ENCODE data around the gene MRPS34. TPM values are rescaled to one million over a fixed set of nuclear protein-coding genes. Genes with fewer than 3 reads are reported as not detected.

MRPS34 gene
- total RNA-seq, 2 donors from 2014 or later = 97.4 to 125 TPM

DNA sequence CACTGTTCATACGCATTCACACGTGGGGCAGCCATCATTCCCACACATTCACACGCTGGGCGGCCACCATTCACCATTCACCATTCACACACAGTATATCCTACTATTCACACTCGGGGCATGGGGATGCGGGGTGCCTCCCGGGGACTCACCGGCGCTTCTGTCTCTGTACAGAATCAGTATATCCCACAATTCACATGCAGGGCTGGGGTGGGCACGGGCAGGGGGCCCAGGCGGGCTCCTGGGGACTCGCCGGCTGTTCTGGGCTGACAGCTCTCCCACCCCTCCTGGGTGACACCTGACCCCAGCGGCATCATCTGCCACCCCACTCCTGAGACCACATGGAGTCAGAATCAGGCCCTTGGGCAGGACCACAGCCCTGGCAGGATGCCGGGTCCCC is 11.2 kb downstream of the MRPS34 start:
- 91% methylated on average over 15 of the region's 15 CpGs for WGBS
- DNase-seq (ENCODE audit: low spot score) = no peak
- Histone ChIP-seq H3K36me3 (peaks cover 2 to 23% of the 10 kb centered on the region in 2 donors), H3K9me3 (no peaks in the 10 kb centered on the region), H3K27ac (no peak overlapping the region), H3K4me3 (no peak overlapping the region), H3K27me3 (replicated peaks; ENCODE audit: insufficient read depth) (no peaks in the 10 kb centered on the region), H3K4me1 (replicated peaks) (no peaks in the 10 kb centered on the region)
- TF ChIP-seq POLR2AphosphoS5 (IDR thresholded peaks at IDR 0.05) = no peak
- no peak for TF ChIP-seq POLR2A (IDR thresholded peaks at IDR 0.05)
- TF ChIP-seq, protein P1, sequence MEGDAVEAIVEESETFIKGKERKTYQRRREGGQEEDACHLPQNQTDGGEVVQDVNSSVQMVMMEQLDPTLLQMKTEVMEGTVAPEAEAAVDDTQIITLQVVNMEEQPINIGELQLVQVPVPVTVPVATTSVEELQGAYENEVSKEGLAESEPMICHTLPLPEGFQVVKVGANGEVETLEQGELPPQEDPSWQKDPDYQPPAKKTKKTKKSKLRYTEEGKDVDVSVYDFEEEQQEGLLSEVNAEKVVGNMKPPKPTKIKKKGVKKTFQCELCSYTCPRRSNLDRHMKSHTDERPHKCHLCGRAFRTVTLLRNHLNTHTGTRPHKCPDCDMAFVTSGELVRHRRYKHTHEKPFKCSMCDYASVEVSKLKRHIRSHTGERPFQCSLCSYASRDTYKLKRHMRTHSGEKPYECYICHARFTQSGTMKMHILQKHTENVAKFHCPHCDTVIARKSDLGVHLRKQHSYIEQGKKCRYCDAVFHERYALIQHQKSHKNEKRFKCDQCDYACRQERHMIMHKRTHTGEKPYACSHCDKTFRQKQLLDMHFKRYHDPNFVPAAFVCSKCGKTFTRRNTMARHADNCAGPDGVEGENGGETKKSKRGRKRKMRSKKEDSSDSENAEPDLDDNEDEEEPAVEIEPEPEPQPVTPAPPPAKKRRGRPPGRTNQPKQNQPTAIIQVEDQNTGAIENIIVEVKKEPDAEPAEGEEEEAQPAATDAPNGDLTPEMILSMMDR (IDR thresholded peaks at IDR 0.05) = no peak
- intact Hi-C loops (cut with DNase I) = loop anchor here (10.0 kb wide), 1 partner anchor 547 kb away; no protein-coding TSS in a partner anchor

DNA sequence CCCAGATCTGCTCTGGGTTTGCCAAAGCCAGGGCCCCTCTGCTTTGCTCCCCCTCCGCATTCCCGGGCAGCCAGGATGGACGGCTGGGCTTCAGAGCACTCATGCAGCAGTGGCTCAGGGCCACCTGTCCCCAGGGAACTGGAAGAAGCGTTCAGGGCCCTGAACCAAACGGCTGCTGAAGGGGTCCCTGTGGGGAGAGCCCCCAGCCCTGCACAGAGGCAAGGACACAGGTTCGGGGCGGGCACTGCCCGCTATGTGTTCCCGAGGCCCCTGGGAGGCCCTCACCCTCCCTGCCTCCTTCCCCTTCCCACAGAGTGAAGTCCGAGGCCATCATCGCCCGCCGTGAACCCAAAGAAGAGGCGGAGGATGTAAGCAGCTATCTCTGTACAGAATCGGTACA is 12.0 kb downstream of the MRPS34 start:
- no peak for TF ChIP-seq POLR2A (IDR thresholded peaks at IDR 0.05)
- no peaks in the 10 kb centered on the region for H3K4me1 ChIP-seq (replicated peaks)
- WGBS = 91% methylated on average over 12 of the region's 15 CpGs
- H3K4me3 ChIP-seq = no peak overlapping the region
- no peaks in the 10 kb centered on the region for H3K27me3 ChIP-seq (replicated peaks; ENCODE audit: insufficient read depth)
- H3K27ac ChIP-seq = no peak overlapping the region
- no peak for DNase-seq (ENCODE audit: low spot score)
- intact Hi-C loops (cut with DNase I) = loop anchor here (10.0 kb wide), 1 partner anchor 546 kb away; no protein-coding TSS in a partner anchor
- H3K36me3 ChIP-seq = peaks cover 2 to 23% of the 10 kb centered on the region in 2 donors
- H3K9me3 ChIP-seq = no peaks in the 10 kb centered on the region

DNA sequence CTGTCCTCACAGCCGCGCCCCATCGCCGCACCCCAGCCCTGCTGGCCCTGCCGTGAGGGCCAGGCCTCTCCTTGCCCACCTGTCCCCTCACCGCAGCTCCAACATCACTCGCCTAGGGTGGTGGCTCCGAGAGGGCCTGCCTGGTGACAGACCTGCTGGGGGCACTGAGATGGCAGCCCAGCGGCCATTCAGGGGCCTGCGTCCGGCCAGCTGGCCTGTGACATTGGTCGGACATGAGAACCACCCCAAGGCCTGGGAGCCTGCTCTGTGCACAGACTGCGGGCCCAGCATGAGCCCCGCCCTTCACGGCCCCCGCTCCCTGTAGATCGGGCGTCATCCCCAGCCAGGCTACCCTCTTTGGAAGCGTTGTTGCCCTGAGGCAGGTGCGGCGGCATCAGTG is 13.4 kb downstream of the MRPS34 start:
- Histone ChIP-seq H3K36me3 (peaks cover 7 to 23% of the 10 kb centered on the region in 2 donors), H3K27me3 (replicated peaks; ENCODE audit: insufficient read depth) (no peaks in the 10 kb centered on the region)
- no peak for DNase-seq (ENCODE audit: low spot score)

DNA sequence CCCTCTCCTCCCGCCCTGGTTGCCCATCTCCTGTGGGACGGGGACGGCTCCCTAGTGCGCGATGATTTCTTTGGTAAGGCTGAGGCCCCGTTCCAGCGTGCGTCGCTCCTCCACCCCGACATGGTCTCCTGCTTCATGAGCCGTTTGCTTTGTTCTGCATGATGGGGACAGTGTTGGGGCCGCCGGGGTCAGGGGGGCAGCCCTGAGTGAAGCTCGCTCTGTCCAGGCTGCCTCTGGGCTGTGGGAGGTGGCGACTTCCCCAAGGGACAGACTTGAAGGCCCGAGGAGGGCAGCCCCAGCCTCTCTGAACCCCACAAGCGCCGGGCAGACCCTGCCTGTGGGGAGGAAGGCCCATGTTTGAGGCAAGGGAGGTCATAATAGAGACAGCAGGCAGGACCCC is 14.0 kb downstream of the MRPS34 start:
- H3K4me1 ChIP-seq (replicated peaks) = no peaks in the 10 kb centered on the region
- H3K27ac ChIP-seq = no peak overlapping the region
- intact Hi-C loops (cut with DNase I) = no loop called here
- no peaks in the 10 kb centered on the region for H3K9me3 ChIP-seq
- TF ChIP-seq, protein P1 (IDR thresholded peaks at IDR 0.05) = no peak
- TF ChIP-seq POLR2AphosphoS5 (IDR thresholded peaks at IDR 0.05) (no peak), POLR2A (IDR thresholded peaks at IDR 0.05) (no peak)
- 94% methylated on average over 16 of the region's 18 CpGs for whole genome bisulfite sequencing
- no peak overlapping the region for H3K4me3 ChIP-seq
- no peak for DNase-seq (ENCODE audit: low spot score)
- H3K36me3 ChIP-seq = peaks cover 7 to 23% of the 10 kb centered on the region in 2 donors
- no peaks in the 10 kb centered on the region for H3K27me3 ChIP-seq (replicated peaks; ENCODE audit: insufficient read depth)

More for the DNA sequence above, 13.4 kb downstream of the MRPS34 start:
- TF ChIP-seq, protein P1 (IDR thresholded peaks at IDR 0.05) = no peak
- TF ChIP-seq POLR2AphosphoS5 (IDR thresholded peaks at IDR 0.05) (no peak), POLR2A (IDR thresholded peaks at IDR 0.05) (no peak)
- intact Hi-C loops (cut with DNase I) = no loop called here
- H3K4me1 ChIP-seq (replicated peaks) = no peaks in the 10 kb centered on the region
- no peaks in the 10 kb centered on the region for H3K9me3 ChIP-seq
- 94% methylated on average over 21 of the region's 21 CpGs for WGBS
- no peak overlapping the region for H3K27ac ChIP-seq
- H3K4me3 ChIP-seq = no peak overlapping the region

DNA sequence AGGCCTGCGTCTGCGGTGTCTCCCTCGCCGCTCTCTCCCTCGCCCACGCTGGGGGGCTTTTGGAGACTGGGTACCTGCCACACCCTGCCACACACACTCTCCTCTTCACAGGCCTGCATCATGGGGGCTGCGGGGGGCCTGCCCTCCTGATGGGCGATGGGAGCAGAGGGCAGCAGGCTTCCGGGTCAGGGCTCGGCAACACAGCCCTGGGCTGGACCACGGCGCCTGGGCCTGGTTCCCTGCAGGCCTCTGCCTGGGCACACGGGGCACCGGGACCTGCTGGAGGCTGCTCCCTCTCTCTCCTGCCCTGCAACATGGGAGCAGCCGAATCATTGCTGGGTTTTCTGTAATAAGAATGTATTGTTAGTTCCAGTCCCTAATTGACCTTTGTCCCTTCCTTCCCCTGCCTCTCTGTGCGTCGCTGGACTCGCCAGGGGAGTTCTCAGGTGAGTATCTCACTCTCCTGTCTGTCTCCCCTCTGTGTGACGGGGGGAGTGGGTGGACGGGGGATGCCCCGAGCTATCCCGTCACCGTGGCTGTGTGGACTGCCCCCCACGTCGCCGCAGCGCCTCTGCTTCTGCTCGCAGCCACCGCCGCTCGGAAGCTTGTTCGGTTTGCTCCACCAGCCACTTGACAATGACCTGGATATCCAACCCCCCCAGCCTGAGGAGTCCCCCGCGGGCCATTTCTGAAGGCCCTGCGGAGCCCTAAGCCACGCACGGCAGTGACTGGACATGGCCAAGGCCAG is 15.0 kb downstream of the MRPS34 start:
- TF ChIP-seq, protein P1 (IDR thresholded peaks at IDR 0.05) = no peak
- TF ChIP-seq POLR2AphosphoS5 (IDR thresholded peaks at IDR 0.05) (no peak), POLR2A (IDR thresholded peaks at IDR 0.05) (no peak)
- intact Hi-C loops (cut with DNase I) = no loop called here
- Histone ChIP-seq H3K27ac (no peak overlapping the region), H3K4me1 (replicated peaks) (no peaks in the 10 kb centered on the region), H3K27me3 (replicated peaks; ENCODE audit: insufficient read depth) (no peaks in the 10 kb centered on the region), H3K36me3 (peaks cover 7 to 18% of the 10 kb centered on the region in 2 donors), H3K4me3 (no peak overlapping the region), H3K9me3 (no peaks in the 10 kb centered on the region)
- DNase-seq (ENCODE audit: low spot score) = no peak
- 89% methylated on average over 37 of the region's 37 CpGs for WGBS
